ENCODE results near the gene TFAP2E. TPM values are rescaled to one million over a fixed set of nuclear protein-coding genes. Genes with fewer than 3 reads are reported as not detected.
A peak's percentile ranks its signal among the peaks of the same experiment; 100 is the strongest.

TFAP2E gene
- total RNA-seq, 2 experiments from 2014 or later: 0.53 to 0.58 TPM

- CTCF ChIA-PET: interaction anchor here (0.9 to 1.0 kb wide), 2 partner anchors 127 to 131 kb away, joined by 3 read pairs; no protein-coding TSS in a partner anchor
- no peak overlapping the region for H3K27ac Mint-ChIP-seq
- DNase-seq (no peak), ATAC-seq (no peak)
- intact Hi-C loops (cut with DNase I, micrococcal nuclease): loop anchor here in 1 of 2 experiments (5.0 kb wide), 1 partner anchor 38 kb away; no protein-coding TSS in a partner anchor
- no peaks in the 10 kb centered on the region for H3K9me3 Mint-ChIP-seq (ENCODE audit: low read depth)
- H3K27me3 Mint-ChIP-seq: no peaks in the 10 kb centered on the region
- H3K4me3 Mint-ChIP-seq: no peak overlapping the region
- H3K36me3 Mint-ChIP-seq (ENCODE audit: low read depth): peaks cover 18% of the 10 kb centered on the region
- POLR2A ChIA-PET: interaction anchor here (0.6 kb wide), 1 partner anchor 43 kb away, joined by 3 read pairs; no protein-coding TSS in a partner anchor
- H3K4me1 Mint-ChIP-seq: peaks cover under 1% of the 10 kb centered on the region
Measured at GRCh38 chr1:35598895-35599294, 25.8 kb downstream of the TFAP2E start.

- H3K27ac Mint-ChIP-seq: peak overlapping the region; percentile 4
Measured at GRCh38 chr1:35599411-35599810, 26.3 kb downstream of the TFAP2E start.

GRCh38 chr1:35600593-35600992 lies 27.5 kb downstream of the TFAP2E start:
- ChIA-PET POLR2A (interaction anchor here (0.6 kb wide), 1 partner anchor 14 kb away, joined by 3 read pairs; no protein-coding TSS in a partner anchor), CTCF (interaction anchor here (2.2 kb wide), 1 partner anchor 36 kb away, joined by 8 read pairs; no protein-coding TSS in a partner anchor)
- H3K9me3 Mint-ChIP-seq (ENCODE audit: low read depth): no peaks in the 10 kb centered on the region
- no peaks in the 10 kb centered on the region for H3K27me3 Mint-ChIP-seq
- ATAC-seq (no peak), DNase-seq (no peak)
- H3K27ac Mint-ChIP-seq: no peak overlapping the region
- H3K36me3 Mint-ChIP-seq (ENCODE audit: low read depth): peaks cover 26% of the 10 kb centered on the region
- H3K4me3 Mint-ChIP-seq: no peak overlapping the region
- no peaks in the 10 kb centered on the region for H3K4me1 Mint-ChIP-seq
- intact Hi-C loops (cut with DNase I, micrococcal nuclease): no loop called here

More at GRCh38 chr1:35599411-35599810, 26.3 kb downstream of the TFAP2E start:
- no peaks in the 10 kb centered on the region for H3K4me1 Mint-ChIP-seq
- no peak overlapping the region for H3K4me3 Mint-ChIP-seq
- ATAC-seq (no peak), DNase-seq (no peak)
- H3K9me3 Mint-ChIP-seq (ENCODE audit: low read depth): no peaks in the 10 kb centered on the region
- POLR2A ChIA-PET: interaction anchor here (0.6 kb wide), 1 partner anchor 1879 kb away, joined by 4 read pairs; no protein-coding TSS in a partner anchor
- H3K36me3 Mint-ChIP-seq (ENCODE audit: low read depth): peaks cover 21% of the 10 kb centered on the region
- intact Hi-C loops (cut with DNase I, micrococcal nuclease): loop anchor here in 1 of 2 experiments (5.0 kb wide), 1 partner anchor 38 kb away; no protein-coding TSS in a partner anchor
- H3K27me3 Mint-ChIP-seq: no peaks in the 10 kb centered on the region
- CTCF ChIA-PET: interaction anchor here (0.9 to 1.0 kb wide), 2 partner anchors 127 to 131 kb away, joined by 3 read pairs; no protein-coding TSS in a partner anchor

GRCh38 chr1:35603468-35603867 lies 30.4 kb downstream of the TFAP2E start:
- Mint-ChIP-seq H3K27ac (no peak overlapping the region), H3K27me3 (no peaks in the 10 kb centered on the region), H3K36me3 (ENCODE audit: low read depth) (peaks cover 39% of the 10 kb centered on the region), H3K4me3 (no peak overlapping the region), H3K4me1 (peaks cover 8% of the 10 kb centered on the region), H3K9me3 (ENCODE audit: low read depth) (no peaks in the 10 kb centered on the region)
- no peak for DNase-seq
- CTCF ChIA-PET: interaction anchor here (1.2 to 1.9 kb wide), 2 partner anchors 16 to 112 kb away, joined by 4 to 6 read pairs; no protein-coding TSS in a partner anchor
- POLR2A ChIA-PET: no interaction called here
- no peak for ATAC-seq
- intact Hi-C loops (cut with DNase I, micrococcal nuclease): no loop called here

- Mint-ChIP-seq H3K4me3 (no peak overlapping the region), H3K36me3 (ENCODE audit: low read depth) (peaks cover 41% of the 10 kb centered on the region), H3K27me3 (no peaks in the 10 kb centered on the region), H3K4me1 (peaks cover 8% of the 10 kb centered on the region), H3K27ac (no peak overlapping the region), H3K9me3 (ENCODE audit: low read depth) (no peaks in the 10 kb centered on the region)
- DNase-seq: no peak
- no peak for ATAC-seq
- intact Hi-C loops (cut with DNase I, micrococcal nuclease): no loop called here
- CTCF ChIA-PET: interaction anchor here (1.2 to 1.9 kb wide), 2 partner anchors 16 to 111 kb away, joined by 4 to 6 read pairs; no protein-coding TSS in a partner anchor
- POLR2A ChIA-PET: no interaction called here
Measured at GRCh38 chr1:35603941-35604340, 30.8 kb downstream of the TFAP2E start.

- intact Hi-C loops (cut with DNase I, micrococcal nuclease): no loop called here
- Mint-ChIP-seq H3K9me3 (ENCODE audit: low read depth) (no peaks in the 10 kb centered on the region), H3K4me1 (peaks cover 8% of the 10 kb centered on the region), H3K27ac (no peak overlapping the region), H3K4me3 (no peak overlapping the region), H3K36me3 (ENCODE audit: low read depth) (peaks cover 42% of the 10 kb centered on the region), H3K27me3 (no peaks in the 10 kb centered on the region)
- no peak for ATAC-seq
- ChIA-PET CTCF (interaction anchor here (0.6 to 1.9 kb wide), 4 partner anchors 12 to 1312 kb away, joined by 3 to 6 read pairs (median 4); no protein-coding TSS in a partner anchor), POLR2A (no interaction called here)
- no peak for DNase-seq
Measured at GRCh38 chr1:35605071-35605866, 32.2 kb downstream of the TFAP2E start.

GRCh38 chr1:35605867-35606182 lies 32.7 kb downstream of the TFAP2E start:
- CTCF ChIA-PET: interaction anchor here (0.6 to 1.2 kb wide), 2 partner anchors 12 to 1311 kb away, joined by 3 to 5 read pairs; no protein-coding TSS in a partner anchor
- Mint-ChIP-seq H3K27me3 (no peaks in the 10 kb centered on the region), H3K27ac (no peak overlapping the region), H3K9me3 (ENCODE audit: low read depth) (no peaks in the 10 kb centered on the region), H3K36me3 (ENCODE audit: low read depth) (peaks cover 43% of the 10 kb centered on the region), H3K4me1 (peaks cover 8% of the 10 kb centered on the region), H3K4me3 (no peak overlapping the region)
- no peak for DNase-seq
- POLR2A ChIA-PET: no interaction called here
- no peak for ATAC-seq
- intact Hi-C loops (cut with DNase I, micrococcal nuclease): no loop called here

GRCh38 chr1:35611655-35612054 lies 38.5 kb downstream of the TFAP2E start:
- ATAC-seq (no peak), DNase-seq (no peak)
- CTCF ChIA-PET: interaction anchor here (1.2 kb wide), 1 partner anchor 26 kb away, joined by 4 read pairs; no protein-coding TSS in a partner anchor
- intact Hi-C loops (cut with DNase I, micrococcal nuclease): no loop called here
- POLR2A ChIA-PET: no interaction called here
- Mint-ChIP-seq H3K27me3 (no peaks in the 10 kb centered on the region), H3K4me1 (peaks cover 15% of the 10 kb centered on the region), H3K4me3 (no peak overlapping the region), H3K27ac (no peak overlapping the region), H3K36me3 (ENCODE audit: low read depth) (peaks cover 35% of the 10 kb centered on the region), H3K9me3 (ENCODE audit: low read depth) (no peaks in the 10 kb centered on the region)

GRCh38 chr1:35615440-35615839 lies 42.3 kb downstream of the TFAP2E start:
- no peak overlapping the region for H3K27ac Mint-ChIP-seq

GRCh38 chr1:35619237-35620121 lies 46.4 kb downstream of the TFAP2E start:
- no peak overlapping the region for H3K27ac Mint-ChIP-seq
- no peak overlapping the region for H3K4me3 Mint-ChIP-seq
- H3K9me3 Mint-ChIP-seq (ENCODE audit: low read depth): no peaks in the 10 kb centered on the region
- intact Hi-C loops (cut with DNase I, micrococcal nuclease): no loop called here
- no peaks in the 10 kb centered on the region for H3K27me3 Mint-ChIP-seq
- DNase-seq: no peak
- no peak for ATAC-seq
- H3K36me3 Mint-ChIP-seq (ENCODE audit: low read depth): peaks cover 30% of the 10 kb centered on the region
- peaks cover 9% of the 10 kb centered on the region for H3K4me1 Mint-ChIP-seq
- ChIA-PET CTCF (interaction anchor here (0.6 to 1.8 kb wide), 4 partner anchors 16 to 285 kb away, joined by 3 to 7 read pairs (median 4); no protein-coding TSS in a partner anchor), POLR2A (interaction anchor here (0.6 kb wide), 1 partner anchor 9 kb away, joined by 4 read pairs; no protein-coding TSS in a partner anchor)

More at GRCh38 chr1:35615440-35615839, 42.3 kb downstream of the TFAP2E start:
- Mint-ChIP-seq H3K27me3 (no peaks in the 10 kb centered on the region), H3K4me3 (no peak overlapping the region), H3K36me3 (ENCODE audit: low read depth) (peaks cover 30% of the 10 kb centered on the region), H3K4me1 (peaks cover 9% of the 10 kb centered on the region), H3K9me3 (ENCODE audit: low read depth) (no peaks in the 10 kb centered on the region)
- no peak for ATAC-seq
- DNase-seq: no peak
- POLR2A ChIA-PET: no interaction called here
- intact Hi-C loops (cut with DNase I, micrococcal nuclease): no loop called here
- CTCF ChIA-PET: no interaction called here

Data from activated CD4-positive, alpha-beta T cell treated with anti-CD3 and anti-CD28 coated beads for 36 hours (primary cell).